CD4-positive, alpha-beta T cell treated with Interleukin-10 for 1 hour (primary cell): Measurements from ENCODE around the gene RFC5.
"Not testable (repeated sequence)": the region's sequence is repeated elsewhere in the genome, so short reads cannot be mapped to it uniquely, and the experiment has no call there.

Experiments
- DNase-seq: peaks from one replicate; pipeline ENCODE4 v3.0.0-alpha.2; 2020

RFC5 gene

GRCh38 chr12:118015944-118016343 is 559 bp upstream of the RFC5 start:
- no peak for DNase-seq

GRCh38 chr12:118017926-118018325 is 1.4 kb downstream of the RFC5 start:
- DNase-seq, result no peak

- no peak for DNase-seq
Observed at GRCh38 chr12:118020036-118020435, 3.5 kb downstream of the RFC5 start.

GRCh38 chr12:118022097-118022727 is 5.7 kb downstream of the RFC5 start:
- not testable (repeated sequence) for DNase-seq

GRCh38 chr12:118022728-118023109 is 6.2 kb downstream of the RFC5 start:
- no peak for DNase-seq

- DNase-seq, result no peak
Observed at GRCh38 chr12:118023301-118023860, 6.9 kb downstream of the RFC5 start.

GRCh38 chr12:118025168-118025567 is 8.7 kb downstream of the RFC5 start:
- DNase-seq, result no peak

- DNase-seq, result no peak
Observed at GRCh38 chr12:118029166-118029565, 12.7 kb downstream of the RFC5 start.

GRCh38 chr12:118032188-118032587 is 15.7 kb downstream of the RFC5 start:
- no peak for DNase-seq

- DNase-seq, result no peak
Observed at GRCh38 chr12:118033323-118033722, 16.8 kb downstream of the RFC5 start.

- DNase-seq, result no peak
Observed at GRCh38 chr12:118033902-118034301, 17.4 kb downstream of the RFC5 start.

- no peak for DNase-seq
Observed at GRCh38 chr12:118034429-118035189, 18.1 kb downstream of the RFC5 start.

GRCh38 chr12:118035190-118036041 is 18.9 kb downstream of the RFC5 start:
- no peak for DNase-seq

GRCh38 chr12:118036672-118037411 is 20.3 kb downstream of the RFC5 start:
- no peak for DNase-seq

- DNase-seq, result no peak
Observed at GRCh38 chr12:118038137-118038536, 21.6 kb downstream of the RFC5 start.

GRCh38 chr12:118042091-118042490 is 25.6 kb downstream of the RFC5 start:
- no peak for DNase-seq

- DNase-seq, result no peak
Observed at GRCh38 chr12:118044075-118044474, 27.6 kb downstream of the RFC5 start.

- no peak for DNase-seq
Observed at GRCh38 chr12:118044577-118044976, 28.1 kb downstream of the RFC5 start.

- DNase-seq, result no peak
Observed at GRCh38 chr12:118046430-118046829, 29.9 kb downstream of the RFC5 start.

- DNase-seq, result no peak
Observed at GRCh38 chr12:118050972-118051910, 34.7 kb downstream of the RFC5 start.

GRCh38 chr12:118052324-118053070 is 36.0 kb downstream of the RFC5 start:
- DNase-seq, result no peak
